ENCODE results near the gene FAM200A. TPM values are rescaled to one million over a fixed set of nuclear protein-coding genes. Genes with fewer than 3 reads are reported as not detected.

FAM200A gene
- total and polyA plus RNA-seq, 2 of the 13 experiments (the other 11 are each of a cell fraction or from before 2014, with no cell fraction given): 4.7 to 6.3 TPM

- TF ChIP-seq TFE3 (CRISPR knock-in tag; IDR thresholded peaks at IDR 0.05) (peak; percentile 65; the same call in 1 of the 2 replicates), DMTF1 (CRISPR knock-in tag; IDR thresholded peaks at IDR 0.05) (no peak), MAZ (IDR thresholded peaks at IDR 0.05; ENCODE audit: borderline replicate concordance, low read depth, low read length) (no peak), MAZ (CRISPR knock-in tag; IDR thresholded peaks at IDR 0.05; ENCODE audit: low read depth) (peak; percentile 93), AFF4 (CRISPR knock-in tag; IDR thresholded peaks at IDR 0.05) (no peak), ARID4A (CRISPR knock-in tag; IDR thresholded peaks at IDR 0.05; ENCODE audit: borderline replicate concordance) (peak; percentile 96), RCOR2 (CRISPR knock-in tag; IDR thresholded peaks at IDR 0.05) (no peak), SNAPC2 (CRISPR knock-in tag; IDR thresholded peaks at IDR 0.05) (0 out of 2 replicates have a peak, but pooled peaks have one; percentile 72), ZNF619 (CRISPR knock-in tag; IDR thresholded peaks at IDR 0.05) (no peak), ELF4 (CRISPR knock-in tag; IDR thresholded peaks at IDR 0.05; ENCODE audit: borderline replicate concordance) (0 out of 2 replicates have a peak, but pooled peaks have one; percentile 50), ZNF75D (CRISPR knock-in tag; IDR thresholded peaks at IDR 0.05; ENCODE audit: borderline replicate concordance) (no peak), FOXA3 (CRISPR knock-in tag; IDR thresholded peaks at IDR 0.05) (peak; percentile 52), ZNF564 (CRISPR knock-in tag; IDR thresholded peaks at IDR 0.05) (no peak), KDM3A (CRISPR knock-in tag; IDR thresholded peaks at IDR 0.05; ENCODE audit: low read depth) (0 out of 2 replicates have a peak, but pooled peaks have one; percentile 64)
Measured at GRCh38 chr7:99499721-99500636, 51.9 kb downstream of the FAM200A start, which contains the start of gene ZNF394 (continued).

Measured in HepG2 (cell line).